Uterus (tissue), 4 donors: ENCODE results near the gene ZNF521. TPM values are rescaled to one million over a fixed set of nuclear protein-coding genes. Genes with fewer than 3 reads are reported as not detected.
"Not testable (repeated sequence)": the region's sequence is repeated elsewhere in the genome, so short reads cannot be mapped to it uniquely, and the experiment has no call there.

Experiments
- DNase-seq, 2 donors: peaks; one replicate each; pipeline ENCODE4 v3.0.0-alpha.2; 2019 to 2020
- H3K27ac ChIP-seq, 2 donors: fragments of 200-600 bp; sonication (generic); 1 replicate in 1 of 2; 2 replicates in 1 of 2; pipeline ENCODE4 v1.5.1; 2016 to 2018
- H3K27me3 ChIP-seq, 2 donors: fragments of 200-600 bp; sonication (generic); one replicate each; pipeline ENCODE4 v1.5.1; 2018 to 2019; ENCODE audit warnings: control low read depth in 1 of 2
- H3K36me3 ChIP-seq, 2 donors: fragments of 200-600 bp; sonication (generic); one replicate each; pipeline ENCODE4 v1.5.1; 2019; ENCODE audit warnings: control low read depth in 1 of 2
- H3K4me1 ChIP-seq, 2 donors: fragments of 200-600 bp; sonication (generic); one replicate each; pipeline ENCODE4 v1.5.1; 2018 to 2019; ENCODE audit warnings: control low read depth in 1 of 2
- H3K4me3 ChIP-seq, 2 donors: fragments of 200-600 bp; sonication (generic); 1 replicate in 1 of 2; 2 replicates in 1 of 2; pipeline ENCODE4 v1.5.1; 2018 to 2019; ENCODE audit warnings: mild to moderate bottlenecking in 1 of 2
- H3K9me3 ChIP-seq, 2 donors: fragments of 200-600 bp; sonication (generic); one replicate each; pipeline ENCODE4 v1.5.1; 2019; ENCODE audit warnings: control low read depth in 1 of 2
- POLR2A ChIP-seq, 2 donors: fragments of 450-650 bp; IDR thresholded peaks; one replicate each; pipeline ENCODE4 v1.6.1; 2016; ENCODE audit warnings: antibody characterized with exemption in 2 of 2, mild to moderate bottlenecking in 1 of 2, moderate library complexity in 1 of 2
- intact Hi-C: fragments of 100-400 bp; cut with DNase I; formaldehyde crosslinking; loops from one replicate; pipeline ENCODE4 v1.15.1; 2023; ENCODE audit warnings: low total_unique reads
- total RNA-seq, 4 donors: library from RNA; depleted of rRNA in 3 of 4; stranded (reverse); fragments of >200 nt in 3 of 4; gene quantifications; one replicate each; pipeline versions ENCODE4 v1.1.0 to v1.2.4, GENCODE V29; 2014 to 2023
- TF ChIP-seq, protein P1 (sequence below), 4 experiments: fragments of 200-600 bp in 2 of 4; fragments of 450-650 bp in 2 of 4; sonication (generic) in 2 of 4; IDR thresholded peaks; one replicate each; pipeline ENCODE4 v1.5.1; 2016 to 2019; ENCODE audit warnings: antibody characterized with exemption in 4 of 4, mild to moderate bottlenecking in 2 of 4, moderate library complexity in 1 of 4
- donor health status: DM: yes; HTN: yes; CAD: no.

Gene ZNF521
- total RNA-seq, 4 donors from 2014 or later: 47.4 to 116 (median 72.8) TPM

DNA sequence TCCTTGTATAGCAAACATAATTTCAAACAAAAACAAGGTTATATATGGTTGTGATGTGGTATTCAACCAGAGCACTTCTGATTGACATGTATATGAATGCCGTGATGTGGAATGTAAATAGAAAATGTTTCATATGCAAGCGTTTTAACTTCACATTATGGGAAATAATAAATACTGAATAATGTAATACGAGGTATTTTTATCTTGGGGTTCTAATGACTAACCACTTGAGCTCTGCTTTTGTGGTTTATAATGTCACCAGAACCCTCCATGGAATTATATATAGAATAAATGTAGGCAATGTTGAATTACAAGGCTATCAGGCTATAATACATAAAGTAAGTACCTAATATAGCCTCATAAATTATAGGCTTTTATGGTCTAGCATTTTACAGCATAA, 72.4 kb downstream of the ZNF521 start:
- no peak overlapping the region for H3K27ac ChIP-seq
- TF ChIP-seq, protein P1, sequence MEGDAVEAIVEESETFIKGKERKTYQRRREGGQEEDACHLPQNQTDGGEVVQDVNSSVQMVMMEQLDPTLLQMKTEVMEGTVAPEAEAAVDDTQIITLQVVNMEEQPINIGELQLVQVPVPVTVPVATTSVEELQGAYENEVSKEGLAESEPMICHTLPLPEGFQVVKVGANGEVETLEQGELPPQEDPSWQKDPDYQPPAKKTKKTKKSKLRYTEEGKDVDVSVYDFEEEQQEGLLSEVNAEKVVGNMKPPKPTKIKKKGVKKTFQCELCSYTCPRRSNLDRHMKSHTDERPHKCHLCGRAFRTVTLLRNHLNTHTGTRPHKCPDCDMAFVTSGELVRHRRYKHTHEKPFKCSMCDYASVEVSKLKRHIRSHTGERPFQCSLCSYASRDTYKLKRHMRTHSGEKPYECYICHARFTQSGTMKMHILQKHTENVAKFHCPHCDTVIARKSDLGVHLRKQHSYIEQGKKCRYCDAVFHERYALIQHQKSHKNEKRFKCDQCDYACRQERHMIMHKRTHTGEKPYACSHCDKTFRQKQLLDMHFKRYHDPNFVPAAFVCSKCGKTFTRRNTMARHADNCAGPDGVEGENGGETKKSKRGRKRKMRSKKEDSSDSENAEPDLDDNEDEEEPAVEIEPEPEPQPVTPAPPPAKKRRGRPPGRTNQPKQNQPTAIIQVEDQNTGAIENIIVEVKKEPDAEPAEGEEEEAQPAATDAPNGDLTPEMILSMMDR (IDR thresholded peaks at IDR 0.05): no peak
- H3K27me3 ChIP-seq: no peaks in the 10 kb centered on the region
- no peaks in the 10 kb centered on the region for H3K9me3 ChIP-seq
- H3K4me3 ChIP-seq: no peak overlapping the region
- intact Hi-C loops: no loop called here
- H3K4me1 ChIP-seq: peaks cover 0 to 8% of the 10 kb centered on the region in 2 donors
- H3K36me3 ChIP-seq: no peaks in the 10 kb centered on the region
- DNase-seq: no peak

DNA sequence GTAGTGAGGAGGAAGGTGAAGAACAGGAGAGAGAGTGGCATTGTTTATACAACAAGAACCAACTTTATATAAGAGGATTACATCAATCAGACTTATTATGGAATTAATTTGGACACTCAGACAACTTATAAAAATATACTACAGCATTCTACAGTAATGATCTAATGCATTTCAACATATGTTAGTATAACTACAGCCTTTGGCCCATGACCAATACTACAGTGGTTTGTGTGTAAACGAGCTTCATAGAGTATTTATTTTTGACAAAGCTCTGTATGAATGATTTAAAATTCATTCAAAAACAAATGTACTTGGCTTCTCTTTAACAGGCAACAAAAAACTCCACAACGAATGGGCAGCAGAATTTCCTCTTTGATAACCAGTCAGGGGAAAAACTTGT, 72.8 kb downstream of the ZNF521 start:
- intact Hi-C loops: no loop called here

DNA sequence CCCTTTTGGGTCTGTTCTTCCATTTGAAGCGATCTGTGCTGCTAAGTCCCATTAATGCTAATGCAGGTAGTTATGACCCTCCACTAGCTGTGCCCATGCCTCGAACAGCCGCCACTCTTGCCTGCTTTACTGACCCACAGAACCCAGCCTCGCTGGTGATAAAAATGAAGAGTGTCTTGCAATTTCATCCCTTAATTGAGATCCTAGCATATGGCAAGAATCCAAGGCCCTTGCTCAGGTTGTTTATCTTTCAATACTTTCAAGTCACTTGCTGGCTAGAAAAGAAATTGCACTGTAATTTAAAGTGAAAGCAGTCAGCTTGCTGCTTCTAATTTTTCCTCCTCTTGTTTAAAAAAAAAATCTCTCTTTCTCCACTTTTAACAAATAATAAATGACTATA, 73.6 kb downstream of the ZNF521 start:
- intact Hi-C loops: no loop called here
- Histone ChIP-seq H3K27ac (peak overlapping the region in 1 of 2 donors; percentile 40), H3K27me3 (no peaks in the 10 kb centered on the region), H3K36me3 (no peaks in the 10 kb centered on the region), H3K4me3 (no peak overlapping the region), H3K4me1 (peaks cover 0 to 7% of the 10 kb centered on the region in 2 donors), H3K9me3 (no peaks in the 10 kb centered on the region)
- DNase-seq: no peak
- TF ChIP-seq POLR2A (IDR thresholded peaks at IDR 0.05): no peak
- TF ChIP-seq, protein P1 (IDR thresholded peaks at IDR 0.05): no peak

More for the DNA sequence above, 72.8 kb downstream of the ZNF521 start:
- TF ChIP-seq POLR2A (IDR thresholded peaks at IDR 0.05): no peak
- Histone ChIP-seq H3K27ac (peak overlapping the region in 1 of 2 donors; percentile 40), H3K4me1 (peaks cover 0 to 8% of the 10 kb centered on the region in 2 donors), H3K9me3 (no peaks in the 10 kb centered on the region), H3K27me3 (no peaks in the 10 kb centered on the region), H3K36me3 (no peaks in the 10 kb centered on the region), H3K4me3 (no peak overlapping the region)
- no peak for DNase-seq

DNA sequence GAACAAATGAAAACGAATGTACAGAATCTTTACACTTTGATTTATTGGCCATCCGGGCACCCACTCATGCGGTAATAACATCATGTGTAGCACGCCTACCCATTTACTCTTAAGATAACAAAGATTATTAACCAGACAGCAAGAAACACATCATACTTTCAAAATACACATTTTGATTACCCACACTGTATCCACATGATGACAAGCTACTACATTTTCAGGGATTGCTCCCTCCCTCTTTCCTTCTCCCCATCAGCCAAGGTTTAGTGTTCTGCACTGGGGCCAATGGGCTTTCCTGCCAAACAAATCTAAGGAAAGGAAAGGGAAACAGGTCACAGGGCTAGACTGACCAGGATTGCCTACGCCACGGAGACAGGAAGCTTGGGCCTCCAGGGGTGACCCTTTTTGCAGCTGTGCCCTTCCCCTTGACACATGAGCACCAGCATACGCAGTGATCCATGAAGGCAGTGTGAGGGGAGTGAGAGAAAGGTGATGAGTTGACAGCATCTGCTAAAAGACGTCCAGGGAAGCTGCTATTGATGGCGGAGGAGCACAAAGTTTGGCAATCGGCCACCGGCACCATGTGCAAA, 76.5 kb downstream of the ZNF521 start:
- H3K4me3 ChIP-seq: no peak overlapping the region
- no peaks in the 10 kb centered on the region for H3K27me3 ChIP-seq
- DNase-seq: no peak

DNA sequence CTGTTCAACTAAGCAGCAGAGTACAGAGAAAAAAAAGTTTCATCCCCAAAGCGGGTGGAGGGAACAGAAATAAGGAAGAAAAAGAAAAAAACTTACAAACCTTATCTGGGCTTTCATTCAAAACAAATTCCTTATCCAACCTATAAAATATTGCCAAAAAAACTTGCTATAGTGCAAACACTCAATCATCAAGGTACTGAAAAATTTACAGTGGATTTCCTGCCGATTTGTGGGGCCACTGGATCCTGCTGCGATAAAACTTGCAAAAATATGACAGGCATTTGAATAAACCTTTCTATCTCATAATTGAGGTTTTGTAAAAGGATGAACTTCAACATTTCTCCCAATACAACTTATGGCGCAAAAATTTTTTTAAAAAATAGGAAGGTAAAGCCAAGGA, 77.0 kb downstream of the ZNF521 start:
- no peaks in the 10 kb centered on the region for H3K9me3 ChIP-seq
- H3K36me3 ChIP-seq: no peaks in the 10 kb centered on the region
- TF ChIP-seq, protein P1 (IDR thresholded peaks at IDR 0.05): no peak
- no peak for TF ChIP-seq POLR2A (IDR thresholded peaks at IDR 0.05)
- no peak for DNase-seq
- no peak overlapping the region for H3K4me3 ChIP-seq
- no peaks in the 10 kb centered on the region for H3K4me1 ChIP-seq
- no peaks in the 10 kb centered on the region for H3K27me3 ChIP-seq
- intact Hi-C loops: no loop called here
- no peak overlapping the region for H3K27ac ChIP-seq

More for the DNA sequence above, 76.5 kb downstream of the ZNF521 start:
- Histone ChIP-seq H3K36me3 (no peaks in the 10 kb centered on the region), H3K9me3 (no peaks in the 10 kb centered on the region), H3K27ac (no peak overlapping the region), H3K4me1 (no peaks in the 10 kb centered on the region)
- TF ChIP-seq, protein P1 (IDR thresholded peaks at IDR 0.05): no peak
- TF ChIP-seq POLR2A (IDR thresholded peaks at IDR 0.05): no peak
- intact Hi-C loops: no loop called here

DNA sequence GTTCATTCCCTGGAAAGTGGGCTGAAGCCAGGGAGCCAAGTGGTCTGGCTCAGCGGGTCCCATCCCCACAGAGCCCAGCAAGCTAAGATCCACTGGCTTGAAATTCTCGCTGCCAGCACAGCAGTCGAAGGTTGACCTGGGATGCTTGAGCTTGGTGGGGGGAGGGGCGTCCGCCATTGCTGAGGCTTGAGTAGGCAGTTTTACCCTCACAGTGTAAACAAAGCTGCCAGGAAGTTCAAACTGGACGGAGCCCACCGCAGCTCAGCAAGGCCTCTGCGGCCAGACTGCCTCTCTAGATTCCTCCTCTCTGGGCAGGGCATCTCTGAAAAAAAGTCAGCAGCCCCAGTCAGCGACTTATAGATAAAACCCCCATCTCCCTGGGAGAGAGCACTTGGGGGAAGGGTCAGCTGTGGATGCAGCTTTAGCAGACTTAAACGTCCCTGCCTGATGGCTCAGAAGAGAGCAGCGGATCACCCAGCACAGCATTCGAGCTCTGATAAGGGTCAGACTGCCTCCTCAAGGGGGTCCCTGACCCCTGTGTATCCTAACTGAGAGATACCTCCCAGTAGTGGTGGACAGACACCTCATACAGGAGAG, 84.9 kb downstream of the ZNF521 start:
- H3K4me1 ChIP-seq, DNase-seq, H3K27me3 ChIP-seq, H3K36me3 ChIP-seq, H3K9me3 ChIP-seq, H3K27ac ChIP-seq, H3K4me3 ChIP-seq, intact Hi-C loops: not testable (repeated sequence)
